ENCODE measurements around the gene SPDYE2.
"Not testable (repeated sequence)": the region's sequence is repeated elsewhere in the genome, so short reads cannot be mapped to it uniquely, and the experiment has no call there.

Gene SPDYE2

DNA sequence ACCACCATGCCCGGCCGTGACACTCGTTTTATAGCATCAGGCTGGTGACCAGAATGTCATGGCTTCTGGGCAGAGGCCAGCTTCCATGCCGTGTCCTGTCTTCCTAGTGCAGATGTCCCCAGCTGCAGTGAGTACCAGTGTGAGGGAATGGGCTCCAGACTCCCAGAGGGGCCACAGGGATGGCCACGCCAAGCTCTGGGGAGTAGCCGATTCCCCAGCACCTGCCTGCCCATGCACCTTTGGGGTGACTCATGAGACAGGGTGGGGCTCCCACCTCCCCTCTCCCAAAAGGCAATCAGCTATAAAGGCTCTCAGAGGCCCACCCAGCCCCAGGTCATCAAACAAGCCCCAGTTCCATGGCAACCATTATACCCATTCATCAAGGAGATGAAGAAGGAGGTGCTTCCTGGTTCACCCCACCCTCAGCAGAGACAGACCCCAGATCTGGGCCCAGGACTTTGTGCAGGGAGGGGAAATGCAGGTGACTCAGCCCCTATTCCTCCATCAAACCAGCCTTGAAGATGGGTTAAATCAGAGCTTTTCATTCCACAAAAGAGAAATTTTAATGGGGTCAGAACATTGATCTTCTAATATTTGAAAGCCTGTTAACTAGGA, at the start of gene SPDYE2:
SPDYE2 (plus strand) TSS at position 419 of the 615 bp plus-strand sequence. CDS start 2,030 bp downstream, outside the sequence.
- not testable (repeated sequence) for ATAC-seq, DNase-seq

DNA sequence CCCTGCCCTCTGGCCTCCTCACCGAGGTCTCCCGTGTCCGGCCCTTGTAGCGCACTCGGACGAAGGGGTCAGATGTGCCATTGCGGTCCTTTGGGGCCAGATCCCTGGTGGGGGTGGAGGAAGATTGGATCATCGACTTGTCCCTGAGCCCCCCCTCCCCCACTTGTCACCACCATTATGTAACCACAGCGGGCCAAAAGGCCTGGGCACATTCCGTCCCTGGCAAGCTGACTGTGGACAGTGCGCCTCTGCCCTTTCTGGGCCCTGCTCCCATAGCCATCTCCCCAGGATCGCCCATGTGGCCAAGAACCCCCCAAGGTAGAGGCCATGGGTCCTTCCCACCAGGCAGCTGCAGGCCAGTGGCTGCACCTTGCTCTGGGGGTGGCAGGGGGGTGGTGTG, 47.9 kb upstream of the SPDYE2 start:
- ATAC-seq, DNase-seq: not testable (repeated sequence)

DNA sequence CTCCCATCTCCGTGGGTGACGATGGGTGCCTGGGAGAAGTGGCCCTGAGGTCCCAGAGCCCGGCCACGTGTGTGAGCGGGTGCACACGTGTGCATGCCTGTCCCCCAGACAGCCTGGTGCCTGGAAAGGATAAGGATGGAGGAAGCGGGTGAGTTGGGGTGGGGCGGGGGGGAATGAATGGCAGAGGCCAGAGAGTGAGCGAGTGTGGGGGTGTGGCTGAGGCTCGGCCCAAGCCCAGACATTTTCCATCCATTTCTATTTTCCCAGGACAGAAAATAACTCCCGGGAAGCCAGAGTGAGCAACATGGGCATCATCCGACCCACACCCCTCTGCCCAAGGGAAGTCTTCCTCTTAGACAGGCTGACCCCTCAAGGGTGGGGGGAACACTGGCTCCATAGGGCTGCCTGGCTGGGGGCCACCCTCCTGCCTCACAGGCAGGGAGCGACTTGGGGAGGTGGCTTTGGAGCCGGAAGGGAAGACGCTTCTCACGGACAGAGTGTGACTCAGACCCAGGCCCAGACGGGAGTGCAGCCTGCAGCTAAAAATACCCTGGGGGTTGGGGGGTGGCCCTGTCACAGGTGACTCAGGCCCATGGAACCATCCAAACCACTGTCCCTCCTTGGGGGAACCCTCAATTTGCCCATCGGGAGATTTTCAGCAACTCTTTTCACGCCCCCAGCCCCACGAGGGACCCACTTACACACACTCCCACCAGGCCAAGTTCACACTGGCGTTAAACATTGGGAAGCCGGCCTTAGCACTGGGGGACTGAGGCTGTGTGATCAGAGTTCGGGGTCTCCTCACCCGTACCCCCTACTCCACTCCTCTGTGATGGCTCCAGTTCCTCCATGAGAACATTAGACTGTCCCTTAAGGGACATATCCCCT, 45.5 kb upstream of the SPDYE2 start:
- DNase-seq, ATAC-seq: not testable (repeated sequence)

DNA sequence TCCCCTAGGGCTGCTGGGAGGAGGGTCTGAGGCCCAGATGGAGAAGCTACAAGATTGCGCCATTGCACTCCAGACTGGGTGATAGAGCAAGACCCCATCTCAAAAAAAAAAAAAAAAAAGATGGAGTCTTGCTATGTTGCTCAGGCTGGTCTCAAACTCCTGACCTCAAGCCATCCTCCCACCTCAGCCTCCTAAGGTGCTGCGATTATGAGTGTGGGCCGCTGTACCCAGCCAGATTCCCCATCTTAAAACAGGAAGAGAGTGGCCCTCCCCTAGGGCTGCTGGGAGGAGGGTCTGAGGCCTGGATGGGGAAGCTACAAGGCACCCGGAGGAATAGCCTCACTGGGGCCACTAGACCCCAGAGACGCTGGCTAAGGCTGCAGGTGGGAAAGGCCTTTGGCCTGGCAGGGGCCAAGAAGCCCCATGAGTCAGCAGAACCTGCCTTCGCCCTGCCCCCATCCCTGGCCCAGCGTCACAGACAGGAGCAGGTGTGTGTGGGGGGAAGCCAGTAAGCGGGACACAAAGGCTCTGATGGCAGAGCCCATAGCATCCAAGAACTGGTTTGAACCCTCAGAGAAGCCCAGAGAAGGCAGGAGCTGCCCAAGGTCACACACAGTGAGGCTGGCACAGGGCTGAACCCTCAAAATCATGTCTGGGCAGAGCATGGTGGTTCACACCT, 43.5 kb upstream of the SPDYE2 start:
- not testable (repeated sequence) for DNase-seq, ATAC-seq

- not testable (repeated sequence) for DNase-seq
Measured at GRCh38 chr7:102510575-102510974, 40.5 kb upstream of the SPDYE2 start.

DNA sequence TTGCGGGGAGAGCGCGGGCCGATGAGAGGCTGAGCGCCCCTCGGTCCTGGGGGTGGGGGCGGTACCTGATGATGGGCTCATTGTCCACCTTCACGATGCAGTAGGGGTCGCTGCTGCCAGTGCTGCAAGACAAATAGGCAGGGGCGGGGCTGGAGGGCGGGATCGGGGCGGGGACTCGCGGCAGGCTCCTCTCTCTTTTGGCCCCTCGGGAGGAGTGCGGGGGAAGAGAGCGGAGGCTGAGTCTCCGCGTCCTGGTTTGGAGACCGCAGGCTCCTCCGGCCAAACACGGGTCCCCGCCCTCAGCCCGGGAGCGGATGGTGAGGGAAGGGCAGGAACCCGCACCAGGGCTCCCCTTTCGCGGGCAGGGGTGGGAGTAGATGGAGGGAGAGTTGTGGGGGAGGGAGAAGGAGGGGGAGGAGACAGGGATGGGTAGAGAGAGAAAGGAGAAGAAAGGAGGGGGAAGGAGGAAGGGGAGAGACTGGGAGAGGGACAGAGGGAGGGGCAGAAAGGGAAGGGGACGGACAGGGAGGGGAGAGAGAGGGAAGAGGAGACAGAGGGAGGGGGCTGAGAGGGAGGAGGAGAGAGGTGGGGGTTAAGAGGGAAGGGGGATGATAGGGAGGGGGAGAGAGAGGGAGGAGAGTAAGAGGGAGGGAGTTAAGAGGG, 39.0 kb upstream of the SPDYE2 start:
- peak; percentile 59 for ATAC-seq
- not testable (repeated sequence) for DNase-seq

More at GRCh38 chr7:102510575-102510974, 40.5 kb upstream of the SPDYE2 start:
- not testable (repeated sequence) for ATAC-seq

DNA sequence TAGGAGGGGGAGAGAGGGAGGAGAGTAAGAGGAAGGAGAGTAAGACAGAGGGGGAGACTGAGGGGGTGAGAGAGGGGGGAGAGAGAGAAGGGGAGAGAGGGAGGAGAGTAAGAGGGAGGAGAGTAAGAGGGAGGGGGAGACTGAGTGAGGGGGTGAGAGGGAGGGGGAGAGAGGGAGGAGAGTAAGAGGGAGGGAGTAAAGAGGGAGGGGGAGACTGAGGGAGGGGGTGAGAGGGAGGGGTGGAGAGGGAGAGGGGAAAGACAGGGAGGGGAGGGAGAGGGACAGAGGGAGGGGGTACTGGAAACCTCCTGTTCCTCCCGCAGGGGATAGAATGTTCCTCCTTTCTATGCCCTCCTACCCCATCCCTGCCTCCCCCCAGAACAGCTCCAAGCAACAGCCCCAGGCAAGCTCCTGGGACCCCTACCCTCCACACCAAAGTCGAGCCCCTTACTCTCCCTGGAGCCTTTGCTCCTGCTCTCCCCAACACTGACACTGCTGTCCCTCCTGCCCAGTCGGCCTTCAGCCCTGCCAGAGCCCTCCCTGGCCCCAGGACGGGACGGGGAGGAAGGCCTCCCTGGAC, 38.3 kb upstream of the SPDYE2 start:
- not testable (repeated sequence) for ATAC-seq
- DNase-seq = peak; percentile 3

DNA sequence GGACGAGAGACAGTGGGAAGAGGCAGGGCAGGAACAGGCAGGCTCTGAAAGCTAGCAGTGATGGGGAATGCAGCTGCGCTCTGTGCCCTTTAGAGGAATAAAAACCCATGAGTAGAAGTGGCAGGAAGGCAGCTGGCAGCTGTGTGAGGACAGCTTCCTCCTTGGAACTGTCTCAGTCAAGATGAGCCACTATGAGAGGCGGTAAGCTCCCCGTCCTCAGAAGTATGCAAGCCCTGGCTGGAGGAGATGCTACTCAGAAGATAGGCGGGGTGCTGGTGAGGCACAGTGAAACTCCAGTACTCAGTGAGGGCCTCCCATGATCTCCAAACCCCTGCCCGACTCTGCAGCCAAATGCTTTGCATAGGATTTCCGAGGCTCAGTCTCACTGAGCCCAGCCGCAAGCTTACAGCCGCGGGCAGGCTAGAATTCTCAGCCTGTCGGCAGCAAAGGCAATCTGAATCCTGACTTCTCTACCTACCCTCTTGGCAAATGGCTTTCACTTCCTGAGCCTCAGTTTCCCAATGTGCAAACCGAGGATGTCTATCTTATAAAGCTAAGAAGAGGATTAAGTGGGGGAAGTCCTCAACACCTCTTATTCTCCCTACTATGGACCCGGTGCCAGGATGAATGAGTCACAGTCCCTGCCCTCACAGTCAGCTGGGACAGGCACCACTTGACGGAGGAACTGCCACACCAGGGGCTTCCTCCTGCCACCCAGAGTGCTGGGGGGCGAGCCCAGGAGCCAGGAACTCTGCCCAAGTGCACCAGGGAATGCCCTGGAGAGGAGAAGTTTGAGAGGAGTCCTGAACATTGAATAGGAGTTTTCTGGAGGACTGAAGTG, 35.9 kb upstream of the SPDYE2 start:
- peak; percentile 6 for DNase-seq
- peak; percentile 16 for ATAC-seq

GRCh38 chr7:102515889-102516288, 35.1 kb upstream of the SPDYE2 start:
- not testable (repeated sequence) for ATAC-seq, DNase-seq

DNA sequence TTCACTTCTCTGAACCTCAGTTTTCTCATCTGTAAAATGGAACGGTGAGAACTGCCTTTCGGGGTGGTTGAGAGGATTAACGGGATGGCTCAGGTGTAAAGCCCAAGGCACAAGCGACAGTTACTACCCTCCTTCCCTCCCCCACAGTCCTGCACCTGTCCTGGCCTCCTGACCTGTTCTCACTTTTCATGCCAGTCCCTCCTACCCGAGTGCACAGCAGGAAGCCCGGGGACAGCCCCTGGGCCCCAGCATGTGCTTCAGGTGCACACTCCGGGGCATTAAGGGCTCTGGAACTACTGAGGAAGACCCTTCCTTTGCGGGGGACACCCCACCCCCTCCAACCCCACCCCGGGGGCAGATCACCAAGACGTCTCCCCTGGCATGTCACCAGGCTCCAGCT, 34.1 kb upstream of the SPDYE2 start:
- DNase-seq = not testable (repeated sequence)
- peak; percentile 11 for ATAC-seq

DNA sequence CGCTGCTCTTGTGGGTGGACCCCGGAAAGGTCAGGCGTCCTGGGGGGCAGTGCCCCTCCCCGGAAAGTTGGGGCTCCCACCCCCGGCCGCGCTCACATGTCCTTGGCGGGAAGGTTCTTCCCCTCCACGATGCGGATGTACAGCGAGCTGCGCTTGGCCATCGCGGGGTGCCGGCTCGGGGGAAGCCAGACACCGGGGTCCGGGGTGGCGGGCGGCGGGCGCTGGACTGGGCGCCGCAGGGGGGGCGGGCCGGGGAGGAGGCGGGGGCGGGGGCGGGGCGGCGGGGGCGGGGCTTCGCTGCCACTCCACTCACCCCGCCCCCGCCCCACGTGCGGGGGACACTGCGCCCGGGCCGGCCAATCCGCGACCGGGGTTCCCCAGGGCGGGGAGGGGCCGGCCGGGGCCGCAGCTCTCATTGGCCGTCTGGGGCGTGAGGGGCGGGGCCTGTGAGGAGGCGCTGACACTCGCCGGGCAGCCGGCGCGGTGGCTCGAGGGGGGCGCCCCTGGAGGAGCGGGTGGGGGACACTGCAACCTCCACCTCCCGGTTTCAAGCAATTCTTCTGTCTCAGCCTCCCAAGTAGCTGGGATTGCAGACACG, 33.4 kb upstream of the SPDYE2 start, which contains the start of gene RASA4B:
RASA4B (minus strand) TSS at position 228 of the 598 bp plus-strand sequence; CDS start at position 161, 67 bp downstream.
- ATAC-seq = peak; percentile 89
- DNase-seq = not testable (repeated sequence)

GRCh38 chr7:102520797-102521196, 30.2 kb upstream of the SPDYE2 start:
- not testable (repeated sequence) for ATAC-seq, DNase-seq

DNA sequence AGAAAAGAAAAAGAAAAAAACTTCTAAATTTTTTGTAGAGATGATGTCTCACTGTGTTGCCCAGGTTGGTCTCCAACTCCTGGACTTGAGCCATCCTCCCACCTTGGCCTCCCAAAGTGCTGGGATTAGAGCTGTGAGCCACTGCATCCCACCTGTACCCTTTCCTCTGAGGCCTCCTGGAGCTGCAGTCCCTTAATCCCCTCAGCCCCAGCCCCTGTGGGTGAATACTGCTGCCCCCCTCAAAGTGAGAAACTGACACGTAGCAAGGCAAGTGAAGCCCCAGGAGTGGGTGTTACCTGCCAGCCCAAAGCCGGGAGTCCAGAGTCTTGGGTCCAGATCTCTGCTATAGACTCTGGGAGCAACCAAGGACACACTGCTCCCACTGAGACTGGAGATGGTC, 26.2 kb upstream of the SPDYE2 start:
- not testable (repeated sequence) for ATAC-seq, DNase-seq

DNA sequence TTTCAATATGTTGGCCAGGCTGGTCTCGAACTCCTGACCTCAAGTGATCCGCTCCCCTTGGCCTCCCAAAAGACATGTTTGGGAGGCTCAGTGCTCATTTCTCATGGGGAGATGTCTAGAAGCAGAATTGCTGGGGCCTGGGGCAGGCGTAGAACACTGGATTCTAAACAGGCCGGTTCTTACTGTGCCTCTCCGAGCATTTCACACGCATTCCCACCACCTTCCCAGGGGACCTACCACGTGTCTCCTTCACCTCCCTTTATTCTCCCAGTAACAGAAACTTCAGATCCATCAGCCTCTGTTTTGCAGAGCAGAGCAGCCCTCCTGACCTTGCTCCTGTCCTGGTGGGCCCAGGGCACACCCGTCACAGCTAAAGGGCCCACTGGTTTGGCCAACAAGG, 23.8 kb upstream of the SPDYE2 start:
- not testable (repeated sequence) for ATAC-seq

GRCh38 chr7:102527822-102528793, 22.9 kb upstream of the SPDYE2 start:
- not testable (repeated sequence) for ATAC-seq, DNase-seq

More for the DNA sequence above, 23.8 kb upstream of the SPDYE2 start:
- not testable (repeated sequence) for DNase-seq

DNA sequence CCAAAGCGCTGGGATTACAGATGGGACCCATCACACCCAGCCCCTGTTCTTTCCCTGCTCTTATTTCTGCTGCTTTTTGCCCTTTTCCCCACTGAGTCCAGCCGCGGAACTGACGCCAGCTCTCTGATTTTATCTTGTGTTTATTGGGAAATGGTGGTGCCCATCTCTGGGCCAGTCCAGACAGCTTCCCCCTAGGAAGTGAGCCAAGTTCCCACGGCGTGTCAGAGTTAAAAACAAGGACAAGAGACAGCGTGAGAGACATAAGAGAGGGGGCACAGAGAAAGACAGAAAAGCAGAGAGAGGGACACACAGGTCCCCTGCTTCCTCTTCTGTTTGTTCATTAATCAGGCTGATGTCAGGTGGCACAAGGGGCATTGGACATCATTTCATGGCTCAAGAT, 19.4 kb upstream of the SPDYE2 start:
- not testable (repeated sequence) for ATAC-seq, DNase-seq

DNA sequence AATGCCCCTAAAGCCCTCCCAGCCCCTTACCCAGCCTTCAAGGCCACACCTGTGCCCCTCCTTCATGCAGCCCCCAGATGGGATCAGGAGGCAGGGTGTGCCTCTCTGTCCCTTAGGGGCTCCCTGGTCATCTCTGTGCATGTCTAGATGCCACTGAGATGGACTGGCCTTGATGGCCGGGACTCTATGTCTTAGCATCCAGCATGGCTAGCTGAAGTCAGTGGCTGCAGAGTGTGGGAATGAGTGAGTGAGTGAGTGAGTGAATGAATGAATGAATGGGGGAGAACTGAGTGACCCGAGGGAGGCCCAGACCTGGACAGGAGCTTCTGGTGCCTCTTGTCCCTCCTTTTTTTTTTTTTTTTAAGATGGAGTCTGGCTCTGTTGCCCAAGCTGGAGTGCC, 18.9 kb upstream of the SPDYE2 start:
- DNase-seq, ATAC-seq: not testable (repeated sequence)

GRCh38 chr7:102535062-102535615, 15.9 kb upstream of the SPDYE2 start:
- not testable (repeated sequence) for DNase-seq, ATAC-seq

Measured in stimulated activated naive CD8-positive, alpha-beta T cell treated with anti-CD3 and anti-CD28 coated beads, Interleukin-15, Interleukin-2, amounts not matched to agents 100 U/mL and 50 U/mL, for 24 hours (primary cell).